ENCODE measurements around the gene SPCS1. TPM values are rescaled to one million over a fixed set of nuclear protein-coding genes. Genes with fewer than 3 reads are reported as not detected.

SPCS1 gene
- polyA plus RNA-seq, 1 experiment, result 161 TPM

- Histone ChIP-seq H3K4me3 (ENCODE audit: low read depth, low read length) (no peak overlapping the region), H3K9me3 (ENCODE audit: control insufficient read depth, insufficient read depth, low read length) (no peaks in the 10 kb centered on the region), H3K27ac (ENCODE audit: low read depth, low read length) (no peak overlapping the region), H3K27me3 (ENCODE audit: control insufficient read depth, insufficient read depth, low read length) (no peaks in the 10 kb centered on the region)
- POLR2A ChIA-PET, result no interaction called here
- no peak for DNase-seq (ENCODE audit: low read depth, low spot score)
- CTCF ChIA-PET, result interaction anchor here (0.7 to 1.5 kb wide), 7 partner anchors 32 to 329 kb away, joined by 3 to 5 read pairs (median 4); no protein-coding TSS in a partner anchor
- no peak for TF ChIP-seq CTCF (IDR thresholded peaks at IDR 0.05; ENCODE audit: low read depth, low read length)
These were observed 37.2 kb downstream of the SPCS1 start for GRCh38 chr3:52743152-52743551.

GRCh38 chr3:52743721-52744120, 37.8 kb downstream of the SPCS1 start:
- ChIA-PET POLR2A (no interaction called here), CTCF (interaction anchor here (0.7 to 1.4 kb wide), 6 partner anchors 33 to 329 kb away, joined by 3 to 5 read pairs (median 4); no protein-coding TSS in a partner anchor)

GRCh38 chr3:52752045-52752660, 46.2 kb downstream of the SPCS1 start:
- no peak for DNase-seq (ENCODE audit: low read depth, low spot score)
- POLR2A ChIA-PET, result no interaction called here
- CTCF ChIA-PET, result no interaction called here
- Histone ChIP-seq H3K27ac (ENCODE audit: low read depth, low read length) (peak overlapping the region; percentile 71), H3K4me3 (ENCODE audit: low read depth, low read length) (no peak overlapping the region), H3K9me3 (ENCODE audit: control insufficient read depth, insufficient read depth, low read length) (no peaks in the 10 kb centered on the region), H3K27me3 (ENCODE audit: control insufficient read depth, insufficient read depth, low read length) (no peaks in the 10 kb centered on the region)
- no peak for TF ChIP-seq CTCF (IDR thresholded peaks at IDR 0.05; ENCODE audit: low read depth, low read length)

More at GRCh38 chr3:52743721-52744120, 37.8 kb downstream of the SPCS1 start:
- Histone ChIP-seq H3K27ac (ENCODE audit: low read depth, low read length) (no peak overlapping the region), H3K4me3 (ENCODE audit: low read depth, low read length) (no peak overlapping the region), H3K27me3 (ENCODE audit: control insufficient read depth, insufficient read depth, low read length) (no peaks in the 10 kb centered on the region), H3K9me3 (ENCODE audit: control insufficient read depth, insufficient read depth, low read length) (no peaks in the 10 kb centered on the region)
- DNase-seq (ENCODE audit: low read depth, low spot score), result no peak
- no peak for TF ChIP-seq CTCF (IDR thresholded peaks at IDR 0.05; ENCODE audit: low read depth, low read length)

GRCh38 chr3:52754373-52754772, 48.5 kb downstream of the SPCS1 start:
- no peaks in the 10 kb centered on the region for H3K9me3 ChIP-seq (ENCODE audit: control insufficient read depth, insufficient read depth, low read length)
- no peak for TF ChIP-seq CTCF (IDR thresholded peaks at IDR 0.05; ENCODE audit: low read depth, low read length)
- no peak overlapping the region for H3K4me3 ChIP-seq (ENCODE audit: low read depth, low read length)
- DNase-seq (ENCODE audit: low read depth, low spot score), result no peak
- H3K27ac ChIP-seq (ENCODE audit: low read depth, low read length), result no peak overlapping the region
- POLR2A ChIA-PET, result no interaction called here
- H3K27me3 ChIP-seq (ENCODE audit: control insufficient read depth, insufficient read depth, low read length), result no peaks in the 10 kb centered on the region
- CTCF ChIA-PET, result no interaction called here

- no peak for DNase-seq (ENCODE audit: low read depth, low spot score)
- no peaks in the 10 kb centered on the region for H3K9me3 ChIP-seq (ENCODE audit: control insufficient read depth, insufficient read depth, low read length)
- H3K27ac ChIP-seq (ENCODE audit: low read depth, low read length), result no peak overlapping the region
- ChIA-PET CTCF (no interaction called here), POLR2A (no interaction called here)
- H3K4me3 ChIP-seq (ENCODE audit: low read depth, low read length), result no peak overlapping the region
- H3K27me3 ChIP-seq (ENCODE audit: control insufficient read depth, insufficient read depth, low read length), result no peaks in the 10 kb centered on the region
- TF ChIP-seq CTCF (IDR thresholded peaks at IDR 0.05; ENCODE audit: low read depth, low read length), result no peak
These were observed 50.2 kb downstream of the SPCS1 start for GRCh38 chr3:52756141-52756540.

Small RNA genes within 50 kb of the gene (small RNA-seq; reads per million reads assigned to genes)
- gene AC006254.2 (ENCODE audit: insufficient read length, low read depth) (not detected), gene RF00569 (ENCODE audit: insufficient read length, low read depth) (1,128 reads per million, percentile 96 among the genes with 10 or more reads in this experiment), gene RF01183 (ENCODE audit: insufficient read length, low read depth) (not detected), gene SNORD19 (ENCODE audit: insufficient read length, low read depth) (not detected), gene SNORD19B (ENCODE audit: insufficient read length, low read depth) (not detected), gene SNORD69 (ENCODE audit: insufficient read length, low read depth) (243 reads per million, percentile 92 among the genes with 10 or more reads in this experiment)

Other genes starting within 250 kb of the SPCS1 start
- 0.02 TPM in 1 of 2 replicates, not detected in the other for gene STAB1, start 210.8 kb upstream of the SPCS1 start, polyA plus RNA-seq (2011; rRNA removed)
- gene NT5DC2, start 172.2 kb upstream of the SPCS1 start, polyA plus RNA-seq (2011; rRNA removed), result 97.9 and 154 TPM in 2 replicates
- 8.7 and 9.5 TPM in 2 replicates for gene UQCC5, start 169.5 kb upstream of the SPCS1 start, polyA plus RNA-seq (2011; rRNA removed)
- 31.3 and 40.6 TPM in 2 replicates for gene PBRM1, start 20.2 kb upstream of the SPCS1 start, polyA plus RNA-seq (2011; rRNA removed)
- gene GNL3, start 20.1 kb upstream of the SPCS1 start, polyA plus RNA-seq (2011; rRNA removed), result 71.6 and 81.7 TPM in 2 replicates
- gene GLT8D1, start 315 bp upstream of the SPCS1 start, polyA plus RNA-seq (2011; rRNA removed), result 127 and 147 TPM in 2 replicates
- 13.4 and 14.4 TPM in 2 replicates for gene NEK4, start 64.8 kb downstream of the SPCS1 start, polyA plus RNA-seq (2011; rRNA removed)
- gene ITIH1, start 71.5 kb downstream of the SPCS1 start, polyA plus RNA-seq (2011; rRNA removed), result not detected in 2 replicates
- 0.72 and 0.86 TPM in 2 replicates for gene ITIH3, start 88.7 kb downstream of the SPCS1 start, polyA plus RNA-seq (2011; rRNA removed)
- gene ITIH4, start 124.6 kb downstream of the SPCS1 start, polyA plus RNA-seq (2011; rRNA removed), result 0.63 and 0.64 TPM in 2 replicates
- gene MUSTN1, start 128.9 kb downstream of the SPCS1 start, polyA plus RNA-seq (2011; rRNA removed), result not detected in 2 replicates
- gene STIMATE, start 191.4 kb downstream of the SPCS1 start, polyA plus RNA-seq (2011; rRNA removed), result 10.0 and 12.5 TPM in 2 replicates